ENCODE measurements around the gene DEFB118. TPM values are rescaled to one million over a fixed set of nuclear protein-coding genes. Genes with fewer than 3 reads are reported as not detected.

The DEFB118 gene
- total and polyA plus RNA-seq, 2 of the 13 experiments (the other 11 are each of a cell fraction or from before 2014, with no cell fraction given): not detected

DNA sequence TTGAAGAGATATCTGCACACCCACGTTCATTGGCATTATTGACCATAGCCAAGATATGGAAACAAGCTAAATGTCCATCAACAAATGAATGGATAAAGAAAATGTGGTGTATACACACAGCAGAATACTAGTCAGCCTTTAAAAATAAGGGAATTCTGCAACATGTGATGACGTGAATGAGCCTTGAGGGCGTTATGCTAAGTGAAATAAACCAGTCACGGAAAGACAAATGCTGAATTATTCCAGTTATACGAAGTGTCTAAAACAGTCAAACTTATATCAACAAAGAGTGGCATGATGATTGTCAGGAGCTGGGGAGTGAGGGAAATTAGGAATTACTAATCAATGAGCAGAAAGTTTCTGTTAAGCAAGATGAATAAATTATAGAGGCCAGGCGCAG is 46.0 kb downstream of the DEFB118 start:
- WGBS (ENCODE audit: low lambda C conversion rate): 16% methylated on average over 6 of the region's 6 CpGs
- ATAC-seq: no peak
- FAIRE-seq: no peak
- Histone ChIP-seq H3K9me3 (ENCODE audit: low read length) (no peaks in the 10 kb centered on the region), H3K9ac (ENCODE audit: insufficient read depth, low read depth, low read length) (no peak overlapping the region), H4K20me1 (ENCODE audit: insufficient read depth, low read length) (no peaks in the 10 kb centered on the region), H3K4me2 (ENCODE audit: low read depth, low read length) (no peak overlapping the region), H3K27ac (ENCODE audit: extremely low read length, insufficient read depth, low read length) (no peak overlapping the region), H3K4me1 (ENCODE audit: insufficient read depth, low read length) (no peaks in the 10 kb centered on the region), H3K79me2 (ENCODE audit: insufficient read depth, low read length) (no peaks in the 10 kb centered on the region), H3K27me3 (ENCODE audit: control insufficient read depth in 1 of 2, insufficient read depth in 2 of 2, low read length in 2 of 2) (no peaks in the 10 kb centered on the region; a peak in 1 of 5 replicates), H3K36me3 (replicated peaks in 1 of 2; ENCODE audit: control insufficient read depth in 1 of 2, insufficient read depth in 2 of 2, low read length in 2 of 2) (no peaks in the 10 kb centered on the region), H2AFZ (ENCODE audit: low read length) (no peak overlapping the region), H3K4me3 (replicated peaks in 1 of 3; ENCODE audit: insufficient read depth in 1 of 3, low read depth in 2 of 3, low read length in 3 of 3) (no peak overlapping the region)
- BruUV-seq (replicated peaks): no TSS peak
- intact Hi-C loops (cut with micrococcal nuclease; ENCODE audit: unreplicated experiment) (no loop called here), in situ Hi-C loops (cut with HindIII; ENCODE audit: extremely low pct_ligation_motif_present, low pct_unique_long_range_greater_than_20kb) (loop anchor here (5.0 kb wide), 1 partner anchor 83 kb away; no protein-coding TSS in a partner anchor)
- TF ChIP-seq KAT7 (CRISPR knock-in tag; IDR thresholded peaks at IDR 0.05; ENCODE audit: borderline replicate concordance): no peak
- TF ChIP-seq FOXC1 (CRISPR knock-in tag; IDR thresholded peaks at IDR 0.05; ENCODE audit: borderline replicate concordance): no peak
- no peak for TF ChIP-seq SUZ12 (IDR thresholded peaks at IDR 0.05; ENCODE audit: low read depth, low read length)
- TF ChIP-seq CBX1 (IDR thresholded peaks at IDR 0.05; ENCODE audit: low read depth): no peak
- TF ChIP-seq, protein P1, sequence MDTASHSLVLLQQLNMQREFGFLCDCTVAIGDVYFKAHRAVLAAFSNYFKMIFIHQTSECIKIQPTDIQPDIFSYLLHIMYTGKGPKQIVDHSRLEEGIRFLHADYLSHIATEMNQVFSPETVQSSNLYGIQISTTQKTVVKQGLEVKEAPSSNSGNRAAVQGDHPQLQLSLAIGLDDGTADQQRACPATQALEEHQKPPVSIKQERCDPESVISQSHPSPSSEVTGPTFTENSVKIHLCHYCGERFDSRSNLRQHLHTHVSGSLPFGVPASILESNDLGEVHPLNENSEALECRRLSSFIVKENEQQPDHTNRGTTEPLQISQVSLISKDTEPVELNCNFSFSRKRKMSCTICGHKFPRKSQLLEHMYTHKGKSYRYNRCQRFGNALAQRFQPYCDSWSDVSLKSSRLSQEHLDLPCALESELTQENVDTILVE (CRISPR knock-in tag; IDR thresholded peaks at IDR 0.05): no peak
- TF ChIP-seq CREB1 (IDR thresholded peaks at IDR 0.05): peak; percentile 79
- no peak for TF ChIP-seq CREB1 (CRISPR knock-in tag; IDR thresholded peaks at IDR 0.05)
- TF ChIP-seq SNAI1 (CRISPR knock-in tag; IDR thresholded peaks at IDR 0.05; ENCODE audit: borderline replicate concordance): no peak
- POLR2A ChIA-PET: no interaction called here
- no peak for DNase-seq (ENCODE audit: low spot score)
- CTCF ChIA-PET (ENCODE audit: low intra/inter-chr PET ratio, low total read pairs): interaction anchor here (2.6 kb wide), 1 partner anchor 89 kb away, joined by 38 read pairs; no protein-coding TSS in a partner anchor

DNA sequence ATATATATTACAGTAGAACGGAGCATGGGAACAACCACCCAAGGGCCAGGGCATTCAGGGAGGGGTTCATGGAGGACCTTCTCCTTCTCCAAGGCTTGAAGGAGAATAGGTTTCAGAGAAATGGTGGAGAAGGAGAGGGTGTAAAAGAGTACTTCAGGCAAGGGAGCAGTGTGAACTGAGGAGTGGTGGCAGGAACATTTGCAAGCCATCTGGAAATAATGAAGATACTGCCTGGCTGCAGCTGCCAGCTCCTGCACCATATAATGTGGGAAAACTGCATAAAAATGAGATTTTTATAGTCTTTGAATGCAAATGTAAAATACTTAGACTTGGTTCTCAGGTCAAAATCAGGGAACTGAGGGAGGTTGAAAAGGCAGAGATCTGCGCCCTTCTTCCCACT is 47.3 kb downstream of the DEFB118 start:
- Histone ChIP-seq H3K4me2 (ENCODE audit: low read depth, low read length) (no peak overlapping the region), H3K4me1 (ENCODE audit: insufficient read depth, low read length) (no peaks in the 10 kb centered on the region), H3K36me3 (replicated peaks in 1 of 2; ENCODE audit: control insufficient read depth in 1 of 2, insufficient read depth in 2 of 2, low read length in 2 of 2) (no peaks in the 10 kb centered on the region), H3K27me3 (ENCODE audit: control insufficient read depth in 1 of 2, insufficient read depth in 2 of 2, low read length in 2 of 2) (no peaks in the 10 kb centered on the region; a peak in 1 of 5 replicates), H4K20me1 (ENCODE audit: insufficient read depth, low read length) (no peaks in the 10 kb centered on the region), H3K9me3 (ENCODE audit: low read length) (no peaks in the 10 kb centered on the region), H3K4me3 (replicated peaks in 1 of 3; ENCODE audit: insufficient read depth in 1 of 3, low read depth in 2 of 3, low read length in 3 of 3) (no peak overlapping the region), H3K79me2 (ENCODE audit: insufficient read depth, low read length) (no peaks in the 10 kb centered on the region), H2AFZ (ENCODE audit: low read length) (no peak overlapping the region), H3K27ac (ENCODE audit: extremely low read length, insufficient read depth, low read length) (no peak overlapping the region), H3K9ac (ENCODE audit: insufficient read depth, low read depth, low read length) (no peak overlapping the region)
- WGBS (ENCODE audit: low lambda C conversion rate): 61% methylated on average over 2 of the region's 2 CpGs
- DNase-seq (ENCODE audit: low spot score) (no peak), FAIRE-seq (no peak), ATAC-seq (no peak)
- intact Hi-C loops (cut with micrococcal nuclease; ENCODE audit: unreplicated experiment) (no loop called here), in situ Hi-C loops (cut with HindIII; ENCODE audit: extremely low pct_ligation_motif_present, low pct_unique_long_range_greater_than_20kb) (no loop called here)
- CTCF ChIA-PET (ENCODE audit: low intra/inter-chr PET ratio, low total read pairs): no interaction called here
- POLR2A ChIA-PET: no interaction called here
- BruUV-seq (replicated peaks): no TSS peak
- no peak for TF ChIP-seq MED1 (CRISPR knock-in tag; IDR thresholded peaks at IDR 0.05)
- TF ChIP-seq U2AF1 (optimal IDR thresholded peaks at IDR 0.05; ENCODE audit: low read depth, low read length): no peak
- no peak for TF ChIP-seq MZF1 (CRISPR knock-in tag; IDR thresholded peaks at IDR 0.05; ENCODE audit: borderline replicate concordance)
- no peak for TF ChIP-seq FOXA3 (CRISPR knock-in tag; IDR thresholded peaks at IDR 0.05)
- no peak for TF ChIP-seq ZNF251 (CRISPR knock-in tag; IDR thresholded peaks at IDR 0.05)
- TF ChIP-seq DMAP1 (CRISPR knock-in tag; IDR thresholded peaks at IDR 0.05): no peak
